Spinal cord (tissue), 10 donors: ENCODE data around the gene FOXJ2. TPM values are rescaled to one million over a fixed set of nuclear protein-coding genes. Genes with fewer than 3 reads are reported as not detected.
"Not testable (repeated sequence)": the region's sequence is repeated elsewhere in the genome, so short reads cannot be mapped to it uniquely, and the experiment has no call there.

ENCODE experiments used
- DNase-seq, 6 donors: peaks; one replicate each; pipeline versions ENCODE4 v3.0.0 to v3.0.0-alpha.2; 2013 to 2015; ENCODE audit warnings: low spot score in 6 of 6, low read depth in 4 of 6
- H3K27ac ChIP-seq: one replicate; pipeline ENCODE4 v1.5.1; 2013; ENCODE audit warnings: low read depth, low read length, control low read depth
- H3K27me3 ChIP-seq: one replicate; pipeline ENCODE4 v1.6.1; 2013; ENCODE audit warnings: low read length; ENCODE audit not compliant: control insufficient read depth, insufficient read depth
- H3K36me3 ChIP-seq: one replicate; pipeline ENCODE4 v1.6.1; 2013; ENCODE audit warnings: low read length; ENCODE audit not compliant: control insufficient read depth, insufficient read depth
- H3K4me1 ChIP-seq: one replicate; pipeline ENCODE4 v1.6.1; 2013; ENCODE audit warnings: low read length; ENCODE audit not compliant: control insufficient read depth, insufficient read depth
- H3K4me3 ChIP-seq: one replicate; pipeline ENCODE4 v1.5.1; 2013; ENCODE audit warnings: low read depth, low read length, control low read depth
- H3K9me3 ChIP-seq: one replicate; pipeline ENCODE4 v1.6.1; 2013; ENCODE audit warnings: low read length; ENCODE audit not compliant: control insufficient read depth, insufficient read depth
- WGBS: methylation state at CpG from one replicate; pipeline ENCODE4 v1.1.5; 2013; ENCODE audit warnings: missing lambda C conversion rate; ENCODE audit not compliant: insufficient coverage; 5-methylcytosine and 5-hydroxymethylcytosine counted together
- polyA plus RNA-seq, 2 donors: library from polyadenylated mRNA; unstranded; fragments of 120-200 nt; gene quantifications; one replicate each; pipeline ENCODE4 v1.2.1, GENCODE V29; 2013; ENCODE audit not compliant: insufficient read length in 2 of 2
- total RNA-seq, 2 donors: library from RNA; depleted of rRNA in 1 of 2; stranded (reverse); fragments of 120-200 nt in 1 of 2; fragments of >200 nt in 1 of 2; gene quantifications; one replicate each; pipeline versions ENCODE4 v1.2.3 to v1.2.4, GENCODE V29; 2013 to 2014
- donor health status: healthy.

Gene FOXJ2
- total and polyA plus RNA-seq, 4 donors, result 9.5 to 18.7 (median 14.7) TPM

DNA sequence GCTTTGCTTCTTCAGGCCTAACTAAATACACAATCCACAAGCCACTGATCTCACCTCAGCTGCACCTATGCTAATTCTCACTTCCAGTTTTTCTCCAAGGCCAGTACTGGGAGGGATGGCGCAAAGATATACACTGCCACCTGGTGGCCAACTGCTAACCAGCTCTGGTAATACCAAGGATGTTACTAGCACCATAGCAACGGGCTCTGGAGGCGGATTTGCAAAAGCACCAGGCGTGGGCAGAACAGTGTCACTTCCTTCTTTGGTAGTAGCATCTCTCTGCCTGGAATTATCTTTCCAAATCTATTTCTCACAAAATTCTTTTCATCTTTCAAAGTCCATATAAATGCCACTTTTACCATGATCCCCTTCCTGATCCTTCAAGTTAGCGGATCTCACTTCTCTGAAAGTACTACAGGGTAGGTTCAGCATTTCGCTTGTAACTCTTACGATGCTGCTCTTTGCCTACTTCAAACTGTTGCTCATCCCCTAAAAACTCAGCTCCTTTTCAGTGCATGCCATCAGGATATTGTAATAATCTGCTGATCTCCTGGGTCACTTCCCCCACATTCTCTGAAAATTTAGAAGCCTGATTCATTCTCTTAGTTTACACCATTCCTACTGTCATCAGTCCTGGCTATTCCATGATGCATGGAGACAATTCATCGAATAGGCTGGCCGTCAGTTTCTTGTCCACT is 37.1 kb upstream of the FOXJ2 start:
- WGBS, result 44% methylated on average over 8 of the region's 9 CpGs
- Histone ChIP-seq H3K4me3 (no peak overlapping the region), H3K27ac (no peak overlapping the region)

DNA sequence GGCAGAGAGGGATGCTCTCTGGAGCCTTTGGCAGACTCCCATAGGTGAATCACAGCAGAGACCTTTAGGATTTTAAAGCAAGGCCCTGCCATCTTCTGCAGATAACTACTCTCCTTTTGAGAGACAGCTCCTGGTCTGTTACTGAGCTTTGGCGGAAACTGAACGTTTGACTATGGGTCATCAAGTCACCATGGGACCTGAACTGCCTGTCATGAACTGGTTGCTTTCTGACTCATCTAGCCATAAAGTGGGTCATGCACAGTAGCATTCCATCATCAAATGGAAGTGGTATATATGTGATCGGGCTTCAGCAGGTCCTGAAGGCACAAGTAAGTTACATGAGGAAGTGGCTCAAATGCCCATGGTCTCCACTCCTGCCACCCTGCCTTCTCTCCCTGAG is 31.7 kb upstream of the FOXJ2 start:
- not testable (repeated sequence) for H3K27me3 ChIP-seq, H3K36me3 ChIP-seq, H3K9me3 ChIP-seq, H3K4me3 ChIP-seq, H3K27ac ChIP-seq, H3K4me1 ChIP-seq, DNase-seq
- 92% methylated on average over 2 of the region's 3 CpGs for WGBS

More for the DNA sequence above, 37.1 kb upstream of the FOXJ2 start:
- no peaks in the 10 kb centered on the region for H3K27me3 ChIP-seq
- peak in 5 of 6 donors; percentile 38 to 94 (median 57) for DNase-seq
- H3K36me3 ChIP-seq, result no peaks in the 10 kb centered on the region
- H3K9me3 ChIP-seq, result no peaks in the 10 kb centered on the region
- H3K4me1 ChIP-seq, result no peaks in the 10 kb centered on the region

DNA sequence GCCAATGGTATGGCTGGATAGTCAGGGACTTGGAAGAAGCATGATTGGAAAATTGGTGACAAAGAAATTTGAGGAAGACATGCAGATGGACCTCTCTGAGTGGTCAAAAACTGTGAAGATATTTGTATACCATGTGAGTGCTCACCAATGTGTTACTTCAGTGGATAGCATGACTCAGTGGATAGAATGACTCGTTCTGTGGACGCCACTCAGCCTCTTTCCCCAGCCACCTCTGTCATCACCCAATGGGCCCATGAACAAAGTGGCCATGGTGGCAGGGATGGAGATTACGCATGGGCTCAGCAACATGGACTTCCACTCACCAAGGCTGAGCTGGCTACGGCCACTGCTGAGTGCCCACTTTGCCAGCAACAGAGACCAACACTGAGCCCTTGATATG is 31.0 kb upstream of the FOXJ2 start:
- not testable (repeated sequence) for H3K27me3 ChIP-seq, DNase-seq, H3K27ac ChIP-seq, H3K9me3 ChIP-seq, H3K36me3 ChIP-seq, H3K4me1 ChIP-seq, H3K4me3 ChIP-seq
- 84% methylated on average over 4 of the region's 4 CpGs for whole genome bisulfite sequencing

DNA sequence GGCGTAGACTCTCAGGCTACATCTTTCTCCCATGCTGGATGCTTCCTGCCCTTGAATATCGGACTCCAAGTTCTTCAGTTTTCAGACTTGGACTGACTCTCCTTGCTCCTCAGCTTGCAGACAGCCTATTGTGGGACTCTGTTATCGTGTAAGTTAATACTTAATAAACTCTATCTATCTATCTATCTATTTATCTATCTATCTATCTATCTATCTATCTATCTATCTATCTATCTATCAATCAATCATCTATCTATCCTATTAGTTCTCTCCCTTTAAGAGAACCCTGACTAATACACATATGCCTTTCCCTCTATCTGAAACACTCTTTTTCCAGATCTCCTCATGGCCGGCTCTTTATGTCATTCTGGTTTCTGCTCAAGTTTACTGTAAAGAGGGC is 27.6 kb upstream of the FOXJ2 start:
- not testable (repeated sequence) for H3K36me3 ChIP-seq, H3K4me1 ChIP-seq, H3K9me3 ChIP-seq, H3K27me3 ChIP-seq, DNase-seq, H3K27ac ChIP-seq, H3K4me3 ChIP-seq
- 100% methylated on average over 2 of the region's 4 CpGs for WGBS

DNA sequence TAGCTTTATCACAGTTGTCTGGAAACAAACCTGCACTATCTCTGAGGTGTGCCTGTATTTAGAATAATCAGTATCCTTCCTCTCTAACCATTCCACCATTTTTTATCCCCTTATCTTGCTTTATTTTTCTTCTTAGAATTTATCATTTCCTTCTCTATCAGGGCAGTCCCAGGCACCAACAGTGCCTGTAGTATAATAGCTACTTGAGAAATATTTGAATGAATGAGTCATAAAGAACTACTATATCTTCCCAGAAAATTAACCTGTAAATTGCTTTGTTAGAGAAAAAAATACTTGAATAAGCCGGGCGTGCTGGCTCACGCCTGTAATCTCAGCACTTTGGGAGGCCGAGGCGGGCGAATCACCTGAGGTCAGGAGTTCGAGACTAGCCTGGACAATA is 21.2 kb upstream of the FOXJ2 start:
- WGBS, result 94% methylated on average over 7 of the region's 7 CpGs
- H3K4me3 ChIP-seq, result no peak overlapping the region
- no peak for DNase-seq
- no peaks in the 10 kb centered on the region for H3K36me3 ChIP-seq
- H3K27me3 ChIP-seq, result peaks cover 2% of the 10 kb centered on the region
- no peaks in the 10 kb centered on the region for H3K4me1 ChIP-seq
- H3K9me3 ChIP-seq, result no peaks in the 10 kb centered on the region
- no peak overlapping the region for H3K27ac ChIP-seq

DNA sequence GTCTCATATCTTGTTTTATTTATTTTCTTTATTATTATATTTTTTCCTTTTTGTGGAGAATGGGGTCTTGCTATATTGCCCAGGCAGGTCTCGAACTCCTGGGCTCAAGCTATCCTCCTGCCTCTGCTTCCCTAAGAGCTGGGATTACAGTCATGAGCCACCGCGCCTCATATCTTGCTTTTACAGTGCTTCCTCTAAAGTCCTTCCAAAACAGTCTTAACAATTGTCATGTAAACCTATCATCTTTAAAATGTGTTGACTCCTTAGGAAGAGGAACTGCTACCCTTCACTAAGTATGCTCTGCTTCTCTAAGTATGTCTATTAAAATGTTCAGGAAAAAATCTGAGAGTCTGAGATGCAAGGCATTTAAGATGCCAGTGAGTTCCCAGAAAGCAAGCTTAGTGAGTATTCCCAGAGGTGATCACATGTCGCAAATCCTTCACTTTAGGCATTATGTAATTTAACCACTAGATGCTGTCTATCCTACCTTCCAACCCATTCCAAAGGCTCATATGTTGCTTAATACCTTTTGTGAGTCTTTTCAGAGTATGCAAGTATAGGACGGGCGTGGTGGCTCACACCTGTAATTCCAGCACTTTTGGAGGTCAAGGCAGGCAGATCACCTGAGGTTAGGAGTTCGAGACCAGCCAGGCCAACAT is 19.7 kb upstream of the FOXJ2 start:
- Histone ChIP-seq H3K27me3 (peaks cover 2% of the 10 kb centered on the region), H3K4me3 (no peak overlapping the region), H3K9me3 (no peaks in the 10 kb centered on the region), H3K27ac (no peak overlapping the region), H3K36me3 (no peaks in the 10 kb centered on the region), H3K4me1 (no peaks in the 10 kb centered on the region)
- WGBS, result 100% methylated on average over 1 of the region's 7 CpGs
- DNase-seq, result no peak

DNA sequence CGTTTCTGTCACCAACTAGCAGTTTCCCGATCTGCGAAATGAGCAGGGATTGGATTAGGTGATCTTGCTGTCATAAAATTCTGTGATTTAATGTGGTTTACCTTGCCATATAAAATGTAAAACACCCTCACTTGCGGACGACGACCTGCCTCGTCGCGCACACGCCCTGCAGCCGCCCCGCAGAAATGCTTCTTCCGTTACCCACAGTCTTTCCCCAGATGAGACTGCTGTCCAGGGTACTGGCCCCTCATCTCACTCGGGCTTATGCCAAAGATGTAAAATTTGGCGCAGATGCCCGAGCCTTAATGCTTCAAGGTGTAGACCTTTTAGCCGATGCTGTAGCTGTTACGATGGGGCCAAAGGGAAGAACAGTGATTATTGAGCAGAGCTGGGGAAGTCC is 17.7 kb upstream of the FOXJ2 start:
- Histone ChIP-seq H3K4me1 (peaks cover 12% of the 10 kb centered on the region), H3K27me3 (peaks cover 14% of the 10 kb centered on the region), H3K4me3 (no peak overlapping the region), H3K27ac (no peak overlapping the region), H3K36me3 (no peaks in the 10 kb centered on the region), H3K9me3 (no peaks in the 10 kb centered on the region)
- WGBS, result 67% methylated on average over 15 of the region's 18 CpGs
- no peak for DNase-seq

DNA sequence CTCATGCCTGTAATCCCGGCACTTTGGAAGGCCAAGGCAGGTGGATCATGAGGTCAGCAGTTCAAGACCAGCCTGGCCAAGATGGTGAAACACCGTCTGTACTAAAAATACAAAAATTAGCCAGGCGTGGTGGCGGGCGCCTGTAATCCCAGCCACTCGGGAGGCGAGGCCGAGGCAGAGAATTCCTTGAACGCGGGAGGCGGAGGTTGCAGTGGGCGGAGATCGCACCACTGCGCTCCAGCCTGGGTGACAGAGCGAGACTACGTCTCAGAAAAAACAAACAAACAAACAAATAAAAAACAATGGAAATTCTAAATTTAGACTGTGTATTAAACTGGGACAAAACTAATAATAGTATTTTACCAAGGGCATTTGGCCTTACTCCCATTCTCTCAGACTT is 14.3 kb upstream of the FOXJ2 start:
- H3K27ac ChIP-seq, DNase-seq, H3K9me3 ChIP-seq, H3K36me3 ChIP-seq: not testable (repeated sequence)
- 42% methylated on average over 8 of the region's 16 CpGs for WGBS
- H3K27me3 ChIP-seq, result peaks cover 16% of the 10 kb centered on the region
- H3K4me1 ChIP-seq, result peaks cover 12% of the 10 kb centered on the region
- H3K4me3 ChIP-seq, result peak overlapping the region; percentile 38

DNA sequence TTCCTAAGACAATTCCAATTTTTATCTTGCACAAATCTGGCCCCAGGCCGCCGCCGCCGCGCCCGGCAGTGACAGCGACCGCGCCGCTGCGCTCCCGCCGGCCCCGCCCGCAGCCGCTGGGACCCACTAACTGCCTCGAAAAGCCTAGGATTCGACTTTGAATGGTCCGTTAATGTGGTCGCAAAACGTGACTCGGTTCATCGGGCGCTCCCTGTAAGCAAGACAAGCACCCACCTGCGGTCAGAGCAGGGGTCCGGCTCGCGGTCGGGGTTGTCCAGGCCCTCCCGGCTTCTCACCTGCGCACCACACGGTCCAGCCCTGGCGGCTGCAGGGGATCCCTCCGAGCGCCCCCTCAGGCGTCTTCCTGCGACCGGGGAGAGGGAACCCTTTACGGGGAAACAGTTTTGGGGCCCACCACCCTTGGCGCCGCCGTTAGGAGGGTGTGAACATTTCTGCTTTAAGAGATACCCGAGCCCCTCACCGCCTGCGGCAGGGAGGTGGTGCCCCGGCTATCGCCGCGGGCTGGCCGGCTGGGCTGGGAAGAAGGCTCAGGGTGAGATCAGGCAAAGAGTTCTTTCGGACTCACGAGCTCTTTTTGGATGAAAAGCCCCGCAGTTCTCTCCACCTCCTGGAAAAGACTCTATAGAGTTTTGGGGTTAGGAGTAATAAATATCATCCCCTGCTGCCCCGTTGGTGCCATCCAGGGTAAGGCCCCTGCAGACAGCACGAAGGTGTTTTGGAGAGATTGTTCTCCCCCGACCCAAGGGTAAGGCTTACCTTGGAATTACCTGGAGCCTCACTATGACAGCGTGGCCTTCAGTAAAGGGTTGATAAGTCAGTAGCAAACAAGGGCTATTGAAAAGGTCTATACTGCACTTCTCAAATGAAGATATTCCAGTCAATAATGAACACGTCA is 13.6 kb upstream of the FOXJ2 start:
- Histone ChIP-seq H3K27me3 (peaks cover 16% of the 10 kb centered on the region), H3K36me3 (no peaks in the 10 kb centered on the region), H3K4me3 (peak overlapping the region; percentile 38), H3K9me3 (no peaks in the 10 kb centered on the region), H3K27ac (no peak overlapping the region), H3K4me1 (peaks cover 12% of the 10 kb centered on the region)
- 1% methylated on average over 46 of the region's 58 CpGs for WGBS
- peak in 3 of 6 donors; percentile 42 to 88 (median 84) for DNase-seq
